Jurkat, Clone E6-1 (cell line): ENCODE results near the gene APLP2.
"Not testable (repeated sequence)": the region's sequence is repeated elsewhere in the genome, so short reads cannot be mapped to it uniquely, and the experiment has no call there.

Source experiments
- DNase-seq: peaks from one replicate; pipeline ENCODE4 v3.0.0-alpha.2; 2011; ENCODE audit warnings: low read depth, low spot score
- H3K4me3 ChIP-seq: 2 replicates; pipeline ENCODE4 v1.5.1; 2011; ENCODE audit warnings: mild to moderate bottlenecking, low read length, control low read depth, moderate library complexity

Gene APLP2

DNA sequence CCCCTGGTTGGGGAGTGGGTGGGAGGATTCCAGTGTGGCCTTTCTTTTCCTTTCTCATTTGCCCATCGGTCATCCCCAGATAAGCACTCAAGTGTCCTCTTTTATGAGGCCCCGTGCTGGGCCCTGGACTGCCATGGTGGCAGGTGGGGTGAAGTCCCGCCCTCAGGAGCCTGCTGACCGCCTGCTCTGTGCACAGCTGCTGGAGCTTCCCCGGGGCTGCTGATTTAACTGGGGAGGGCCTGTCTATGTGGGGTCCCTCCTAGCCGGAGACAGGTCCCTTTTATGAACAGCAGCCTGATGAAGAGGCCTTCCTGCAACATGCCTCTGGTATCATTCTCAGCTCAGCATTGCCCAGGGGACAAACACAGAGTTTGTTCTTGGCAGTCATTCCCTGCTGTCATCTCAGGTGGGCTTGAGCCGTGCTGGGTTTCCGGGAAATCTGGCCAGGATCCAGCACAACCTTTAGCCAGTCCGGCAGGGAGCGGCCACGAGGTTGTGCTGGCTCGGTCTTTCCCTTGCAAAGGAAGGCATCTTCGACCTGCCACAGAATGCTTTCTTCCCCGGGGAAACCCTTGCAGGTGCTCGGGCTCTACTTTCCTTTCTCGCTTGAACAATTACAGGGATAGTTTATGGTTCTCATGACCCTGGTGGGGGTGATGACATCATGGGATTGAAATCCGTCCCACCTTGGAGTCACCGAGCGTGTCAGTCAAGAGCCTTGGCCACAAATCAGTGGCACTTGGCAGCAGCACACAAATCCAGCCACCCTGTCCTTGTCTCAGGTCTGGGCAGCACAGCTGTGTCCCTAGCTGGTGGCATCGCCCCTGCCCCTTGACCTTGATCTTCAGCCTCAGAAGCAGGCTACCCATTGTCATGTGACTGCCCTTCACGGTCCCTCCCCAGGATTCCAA lies 110.0 kb downstream of the APLP2 start:
- no peak overlapping the region for H3K4me3 ChIP-seq
- no peak for DNase-seq

DNA sequence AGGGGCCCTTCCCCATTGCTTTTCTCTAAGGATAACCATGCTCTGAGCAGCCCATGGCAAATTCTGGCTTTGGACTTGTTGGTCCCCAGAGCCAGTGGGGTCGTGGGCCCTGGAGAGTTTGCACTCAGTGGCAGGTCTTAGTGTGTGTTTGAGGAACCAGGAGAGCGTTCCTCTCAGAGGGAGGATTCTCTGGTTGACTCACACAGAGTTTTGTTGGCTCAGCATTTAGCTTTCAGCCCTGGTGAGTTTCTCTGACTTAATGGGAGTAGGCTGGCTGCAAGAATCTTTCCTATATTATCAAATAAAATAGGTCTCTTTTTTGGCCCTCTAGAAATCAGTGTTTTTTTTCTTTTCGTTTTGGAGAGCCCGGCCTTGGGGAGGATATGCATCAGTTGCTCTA lies 110.8 kb downstream of the APLP2 start:
- no peak overlapping the region for H3K4me3 ChIP-seq
- DNase-seq, result no peak

DNA sequence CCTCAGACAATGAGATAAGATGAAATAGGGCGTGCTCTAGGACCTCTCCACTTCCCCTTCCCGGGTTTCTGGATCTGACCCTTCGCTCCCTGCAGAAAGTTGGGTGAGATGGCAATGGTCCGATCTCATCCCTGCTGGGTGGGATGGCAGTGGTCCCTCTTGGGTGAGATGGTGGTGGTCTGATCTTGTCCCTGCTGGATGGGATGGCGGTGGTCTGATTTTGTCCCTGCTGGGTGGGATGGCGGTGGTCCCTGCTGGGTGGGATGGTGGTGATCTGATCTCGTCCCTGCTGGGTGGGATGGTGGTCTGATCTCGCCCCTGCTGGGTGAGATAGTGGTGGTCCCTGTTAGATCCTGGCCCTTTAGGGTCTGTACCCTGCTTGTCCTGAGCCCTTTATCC lies 111.2 kb downstream of the APLP2 start:
- DNase-seq, result no peak
- no peak overlapping the region for H3K4me3 ChIP-seq

DNA sequence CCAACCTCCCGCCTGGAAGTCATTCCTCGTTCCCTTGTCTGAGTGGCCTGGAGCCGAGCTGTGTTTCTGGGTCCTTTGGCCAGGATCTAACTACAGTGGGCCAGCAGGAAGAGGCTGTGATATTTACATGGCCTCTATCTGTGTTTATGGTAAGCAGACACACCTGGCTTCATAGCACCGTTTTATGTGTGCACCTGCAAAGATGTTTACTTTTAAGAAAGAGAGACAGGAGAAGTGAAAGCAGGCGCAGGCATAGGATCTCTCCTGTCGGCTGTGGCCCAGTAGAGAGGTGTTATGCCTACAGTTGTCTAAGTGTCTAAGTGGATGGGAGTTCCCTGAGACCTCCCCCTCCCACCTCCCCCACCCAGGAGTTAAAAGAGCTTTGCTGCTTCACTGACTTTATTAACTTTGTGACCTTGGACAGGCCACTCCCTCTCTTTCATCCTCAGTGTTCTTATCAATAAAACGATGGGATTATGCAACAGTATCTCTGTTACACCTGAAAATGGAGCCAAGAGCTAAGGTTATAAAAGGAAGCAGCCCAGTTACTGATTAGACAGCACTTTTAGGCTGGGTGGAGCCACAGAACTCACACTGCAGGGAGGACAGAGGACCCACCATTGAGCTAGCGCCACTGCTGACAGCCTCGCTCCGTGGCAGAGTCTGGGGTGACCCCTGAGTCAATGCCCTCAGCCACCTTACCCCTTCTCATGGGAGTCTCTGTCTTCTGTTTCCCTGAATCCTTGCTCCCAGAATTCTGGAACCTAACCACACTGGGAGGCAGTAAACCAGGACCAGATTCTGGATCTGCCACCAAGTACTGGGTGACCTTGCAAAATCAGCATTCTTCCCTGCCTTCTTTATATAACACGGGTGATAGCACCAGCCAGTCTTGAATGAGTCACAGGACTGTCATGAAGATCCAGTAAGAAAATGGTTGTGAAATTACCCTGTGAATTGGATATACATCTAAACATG lies 111.9 kb downstream of the APLP2 start:
- no peak overlapping the region for H3K4me3 ChIP-seq
- no peak for DNase-seq

DNA sequence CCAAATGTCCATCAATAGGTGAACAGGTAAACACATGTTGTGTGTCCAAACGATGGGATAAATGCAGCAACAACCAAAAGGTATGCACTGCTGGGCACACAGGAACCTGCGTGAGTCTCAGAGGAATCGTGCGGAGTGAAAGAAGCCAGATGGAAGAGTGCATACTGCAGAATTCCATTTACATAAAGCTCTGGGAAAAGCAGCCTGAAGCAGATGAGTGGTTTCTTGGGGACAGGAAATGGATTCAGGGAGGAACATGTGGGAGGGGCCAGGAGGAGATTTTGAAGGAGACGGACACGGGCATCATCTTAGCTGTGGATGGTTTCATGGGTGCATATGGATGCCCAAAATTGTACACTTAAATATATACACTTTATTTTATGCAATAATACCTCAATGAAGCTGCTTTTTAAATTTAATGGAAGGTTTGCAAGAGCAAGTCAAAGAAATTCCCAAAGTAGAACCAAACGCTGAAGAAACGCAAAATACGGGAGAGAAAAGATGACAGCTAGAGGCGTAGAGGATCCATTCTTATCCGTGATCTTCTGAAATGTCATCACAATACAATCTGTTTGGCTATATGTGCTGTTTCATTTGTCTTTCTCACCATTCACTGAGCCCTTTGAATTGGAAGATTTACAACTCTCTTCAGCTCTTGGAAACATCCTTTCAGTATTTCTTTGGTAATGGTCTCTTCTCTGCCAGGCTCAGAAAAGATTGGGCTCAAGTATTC lies 114.3 kb downstream of the APLP2 start:
- DNase-seq, result no peak
- no peak overlapping the region for H3K4me3 ChIP-seq

DNA sequence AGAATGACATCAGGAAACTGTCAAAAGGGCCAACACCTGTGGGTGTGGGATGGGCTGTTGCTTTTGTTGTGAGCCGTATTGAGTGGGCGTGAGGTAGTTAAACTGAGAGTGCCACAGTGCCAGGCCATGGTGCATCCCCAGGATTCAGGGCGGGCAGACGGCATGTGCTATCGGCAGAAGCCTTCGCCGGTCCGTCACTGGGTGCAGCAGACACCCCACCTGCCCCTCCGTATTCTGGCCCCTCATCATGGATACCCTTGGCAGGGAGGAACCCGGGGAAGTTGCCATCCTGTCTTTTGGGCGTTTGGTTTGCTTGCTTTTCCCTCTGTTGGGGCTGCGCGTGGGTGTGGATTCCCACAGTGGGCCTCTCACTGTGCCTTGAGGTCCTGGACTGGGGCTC lies 117.4 kb downstream of the APLP2 start:
- H3K4me3 ChIP-seq, result no peak overlapping the region
- no peak for DNase-seq

DNA sequence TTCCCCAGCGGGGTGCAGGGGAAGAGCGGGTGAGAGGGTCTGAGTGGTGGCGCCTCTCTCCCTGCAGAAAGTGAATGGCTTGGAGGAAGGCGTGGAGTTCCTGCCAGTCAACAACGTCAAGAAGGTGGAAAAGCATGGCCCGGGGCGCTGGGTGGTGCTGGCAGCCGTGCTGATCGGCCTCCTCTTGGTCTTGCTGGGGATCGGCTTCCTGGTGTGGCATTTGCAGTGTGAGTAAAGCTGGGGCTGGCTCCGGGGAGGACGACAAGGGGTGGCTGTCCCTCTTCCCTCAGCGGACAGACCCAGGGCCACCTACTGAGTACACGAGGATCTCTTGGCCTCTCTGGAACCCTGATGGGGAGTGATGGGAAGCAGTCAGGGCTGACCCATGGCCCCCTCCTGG lies 118.4 kb downstream of the APLP2 start:
- no peak for DNase-seq
- no peak overlapping the region for H3K4me3 ChIP-seq

DNA sequence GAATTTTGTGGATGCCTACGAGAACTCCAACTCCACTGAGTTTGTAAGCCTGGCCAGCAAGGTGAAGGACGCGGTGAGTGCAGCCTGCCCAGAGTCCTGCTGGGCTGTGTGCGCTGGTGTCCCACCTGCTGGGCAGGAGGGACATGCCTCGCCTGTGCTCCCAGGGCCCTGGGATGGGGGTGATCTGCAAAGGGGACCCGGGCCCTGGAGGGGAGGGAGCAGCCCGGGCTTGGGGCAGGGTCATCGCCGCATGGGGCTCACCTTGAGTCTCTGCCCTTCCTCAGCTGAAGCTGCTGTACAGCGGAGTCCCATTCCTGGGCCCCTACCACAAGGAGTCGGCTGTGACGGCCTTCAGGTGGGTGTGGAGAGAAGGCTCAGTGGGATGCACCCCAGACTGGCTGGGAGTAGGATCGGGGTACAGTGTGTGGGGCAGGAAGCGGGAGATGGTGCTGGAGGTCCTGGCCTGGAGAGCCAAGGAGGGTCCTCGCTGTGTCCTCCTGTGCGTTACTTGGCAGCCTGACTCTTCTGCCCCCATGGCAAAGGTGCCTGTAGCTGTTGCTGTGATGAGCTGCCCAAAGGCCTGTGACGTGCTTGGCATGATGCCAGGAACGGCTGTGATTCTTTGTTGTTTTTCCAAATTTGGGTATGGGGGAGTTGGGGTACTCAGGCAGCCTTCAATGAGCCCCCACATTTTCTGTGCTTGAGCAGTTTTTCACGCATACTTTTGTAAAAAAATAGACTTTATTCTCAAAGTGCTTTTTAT lies 119.1 kb downstream of the APLP2 start:
- no peak for DNase-seq
- no peak overlapping the region for H3K4me3 ChIP-seq

DNA sequence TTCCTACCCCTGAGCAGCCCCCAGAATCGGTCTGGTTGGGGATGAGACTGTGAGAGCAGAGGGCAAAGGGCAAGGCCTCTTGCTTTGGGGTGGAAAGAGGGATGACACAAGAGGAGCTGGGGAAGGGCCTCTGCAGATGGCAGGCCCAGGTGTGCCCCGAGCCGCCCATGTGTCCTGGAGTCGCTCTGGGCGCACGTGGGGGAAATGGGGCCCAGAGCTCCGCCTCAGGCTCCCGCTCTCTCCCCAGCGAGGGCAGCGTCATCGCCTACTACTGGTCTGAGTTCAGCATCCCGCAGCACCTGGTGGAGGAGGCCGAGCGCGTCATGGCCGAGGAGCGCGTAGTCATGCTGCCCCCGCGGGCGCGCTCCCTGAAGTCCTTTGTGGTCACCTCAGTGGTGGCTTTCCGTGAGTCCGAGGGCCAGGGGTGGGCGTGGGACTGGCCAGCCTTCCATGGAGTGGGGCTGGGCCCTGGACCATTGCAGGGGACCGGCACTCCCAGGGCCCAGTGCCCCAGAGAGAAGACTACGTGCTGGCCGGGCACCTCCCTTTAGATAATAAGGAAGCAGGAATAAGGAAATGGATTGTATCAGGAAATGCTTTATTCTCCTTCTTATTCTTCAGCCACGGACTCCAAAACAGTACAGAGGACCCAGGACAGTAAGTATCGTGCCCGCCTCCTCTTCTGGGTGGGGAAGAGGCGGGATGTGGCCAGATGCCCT lies 120.0 kb downstream of the APLP2 start:
- H3K4me3 ChIP-seq, result no peak overlapping the region
- no peak for DNase-seq

DNA sequence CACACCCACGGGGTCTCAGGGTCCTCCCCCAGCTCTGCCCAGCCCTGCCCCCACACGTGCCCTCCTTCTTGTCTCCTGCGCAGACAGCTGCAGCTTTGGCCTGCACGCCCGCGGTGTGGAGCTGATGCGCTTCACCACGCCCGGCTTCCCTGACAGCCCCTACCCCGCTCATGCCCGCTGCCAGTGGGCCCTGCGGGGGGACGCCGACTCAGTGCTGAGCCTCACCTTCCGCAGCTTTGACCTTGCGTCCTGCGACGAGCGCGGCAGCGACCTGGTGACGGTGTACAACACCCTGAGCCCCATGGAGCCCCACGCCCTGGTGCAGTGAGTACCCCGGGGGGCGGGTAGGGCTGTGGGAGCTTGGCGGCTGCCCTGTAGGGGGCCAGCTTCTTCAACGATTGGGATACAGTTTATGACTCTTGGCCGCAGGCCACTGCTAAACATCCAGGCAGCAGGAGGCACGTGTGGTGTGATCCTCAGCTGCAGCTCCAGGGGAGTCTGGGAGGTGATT lies 120.7 kb downstream of the APLP2 start:
- no peak for DNase-seq
- H3K4me3 ChIP-seq, result no peak overlapping the region

DNA sequence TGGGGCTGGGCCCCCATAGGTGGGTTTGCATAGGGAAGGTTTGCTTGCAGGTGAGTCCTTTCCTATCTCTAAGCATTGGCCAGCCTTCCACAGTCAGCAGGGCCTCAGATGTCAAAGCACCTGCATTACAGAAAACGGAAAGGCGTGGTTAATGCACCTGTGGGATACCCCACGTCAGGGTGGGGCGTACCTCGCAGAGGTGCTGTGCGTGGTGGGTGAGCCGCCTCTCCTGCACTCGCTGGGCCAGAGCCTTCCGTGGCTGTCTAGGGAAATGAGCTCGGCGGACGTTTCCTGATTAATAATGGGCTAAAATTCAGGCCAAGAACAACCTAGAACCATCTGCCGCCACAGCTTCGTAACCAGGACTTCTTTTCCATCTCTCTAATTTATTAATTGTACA lies 122.2 kb downstream of the APLP2 start:
- H3K4me3 ChIP-seq, result no peak overlapping the region
- no peak for DNase-seq

DNA sequence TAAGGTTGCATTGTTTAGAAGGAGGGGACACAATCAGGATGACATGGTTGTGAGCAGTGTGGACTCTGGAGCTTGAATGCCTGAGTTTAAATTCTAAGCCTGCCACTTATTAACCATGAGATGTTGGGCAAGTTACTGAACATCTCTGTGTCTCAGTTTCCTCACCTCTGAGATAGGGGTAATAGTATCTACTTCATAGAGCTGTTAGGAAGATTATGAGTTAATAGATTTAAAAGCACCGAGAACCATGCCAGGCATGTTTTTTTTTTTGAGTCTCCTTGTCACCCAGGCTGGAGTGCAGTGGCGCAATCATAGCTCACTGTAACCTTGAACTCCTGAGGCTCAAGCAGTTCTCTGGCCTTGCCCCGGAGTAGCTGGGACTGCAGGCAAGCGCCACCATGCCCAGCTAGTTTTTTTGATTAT lies 123.2 kb downstream of the APLP2 start:
- no peak for DNase-seq
- no peak overlapping the region for H3K4me3 ChIP-seq

DNA sequence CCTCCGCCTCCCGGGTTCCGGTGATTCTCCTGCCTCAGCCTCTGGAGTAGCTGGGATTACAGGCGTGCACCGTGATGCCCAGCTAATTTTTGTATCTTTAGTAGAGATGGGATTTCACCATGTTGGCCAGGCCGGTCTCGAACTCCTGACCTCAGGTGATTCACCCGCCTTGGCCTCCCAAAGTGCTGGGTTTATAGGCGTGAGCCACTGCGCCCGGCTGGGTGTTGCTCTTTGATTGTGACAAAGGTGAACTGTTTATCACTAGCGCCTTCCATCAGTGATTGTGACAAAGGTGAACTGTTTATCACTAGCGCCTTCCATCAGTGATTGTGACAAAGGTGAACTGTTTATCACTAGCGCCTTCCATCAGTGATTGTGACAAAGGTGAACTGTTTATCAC lies 123.9 kb downstream of the APLP2 start:
- H3K4me3 ChIP-seq, result not testable (repeated sequence)

More for the DNA sequence above, 123.9 kb downstream of the APLP2 start:
- DNase-seq, result not testable (repeated sequence)
